Measurements from ENCODE around the gene IYD. TPM values are rescaled to one million over a fixed set of nuclear protein-coding genes. Genes with fewer than 3 reads are reported as not detected.

The IYD gene
- total and polyA plus RNA-seq, 2 donors (not counting 1 experiment from before 2014, with no cell fraction given): not detected

GRCh38 chr6:150346346-150346745 lies 22.5 kb upstream of the IYD start:
- H3K9ac ChIP-seq (ENCODE audit: insufficient read depth, low read length): no peak overlapping the region
- H3K4me1 ChIP-seq (ENCODE audit: control insufficient read depth, extremely low read depth, insufficient read depth, low read length): no peaks in the 10 kb centered on the region
- no peaks in the 10 kb centered on the region for H3K79me2 ChIP-seq (ENCODE audit: control insufficient read depth, insufficient read depth, low read length)
- DNase-seq (ENCODE audit: low read depth in 2 of 2): peak in 1 of 2 donors; percentile 20
- TF ChIP-seq EZH2 (IDR thresholded peaks at IDR 0.05; ENCODE audit: low read length, missing control alignments) (no peak), CTCF (conservative IDR thresholded peaks at IDR 0.05 in 1 of 2, IDR thresholded peaks at IDR 0.05 in 1 of 2; ENCODE audit: low read depth in 1 of 2, low read length in 2 of 2) (no peak)
- H3K36me3 ChIP-seq (ENCODE audit: control insufficient read depth, insufficient read depth, low read length): no peaks in the 10 kb centered on the region
- no peaks in the 10 kb centered on the region for H3K27me3 ChIP-seq (ENCODE audit: control insufficient read depth, insufficient read depth, low read length)
- no peak overlapping the region for H2AFZ ChIP-seq (ENCODE audit: low read length)
- no peak overlapping the region for H3K27ac ChIP-seq (ENCODE audit: insufficient read depth, low read length)
- H3K4me2 ChIP-seq (ENCODE audit: extremely low read depth, insufficient read depth, low read length): no peak overlapping the region
- H3K9me3 ChIP-seq (ENCODE audit: control insufficient read depth, insufficient read depth, low read depth, low read length): no peaks in the 10 kb centered on the region
- H3K4me3 ChIP-seq (replicated peaks in 1 of 4; ENCODE audit: control extremely low read depth in 1 of 4, insufficient read depth in 1 of 4, low read depth in 3 of 4, low read length in 4 of 4): no peak overlapping the region
- no peaks in the 10 kb centered on the region for H4K20me1 ChIP-seq (ENCODE audit: control insufficient read depth, extremely low read depth, insufficient read depth, low read length)

- Histone ChIP-seq H3K27ac (ENCODE audit: insufficient read depth, low read length) (no peak overlapping the region), H3K9ac (ENCODE audit: insufficient read depth, low read length) (no peak overlapping the region), H3K36me3 (ENCODE audit: control insufficient read depth, insufficient read depth, low read length) (no peaks in the 10 kb centered on the region), H3K4me3 (replicated peaks in 1 of 4; ENCODE audit: control extremely low read depth in 1 of 4, insufficient read depth in 1 of 4, low read depth in 3 of 4, low read length in 4 of 4) (no peak overlapping the region), H4K20me1 (ENCODE audit: control insufficient read depth, extremely low read depth, insufficient read depth, low read length) (no peaks in the 10 kb centered on the region), H3K4me1 (ENCODE audit: control insufficient read depth, extremely low read depth, insufficient read depth, low read length) (no peaks in the 10 kb centered on the region), H3K4me2 (ENCODE audit: extremely low read depth, insufficient read depth, low read length) (no peak overlapping the region), H2AFZ (ENCODE audit: low read length) (no peak overlapping the region), H3K79me2 (ENCODE audit: control insufficient read depth, insufficient read depth, low read length) (no peaks in the 10 kb centered on the region), H3K27me3 (ENCODE audit: control insufficient read depth, insufficient read depth, low read length) (no peaks in the 10 kb centered on the region), H3K9me3 (ENCODE audit: control insufficient read depth, insufficient read depth, low read depth, low read length) (no peaks in the 10 kb centered on the region)
- TF ChIP-seq EZH2 (IDR thresholded peaks at IDR 0.05; ENCODE audit: low read length, missing control alignments) (no peak), CTCF (conservative IDR thresholded peaks at IDR 0.05 in 1 of 2, IDR thresholded peaks at IDR 0.05 in 1 of 2; ENCODE audit: low read depth in 1 of 2, low read length in 2 of 2) (no peak)
- no peak for DNase-seq (ENCODE audit: low read depth in 2 of 2)
Measured at GRCh38 chr6:150347845-150348244, 21.0 kb upstream of the IYD start.

- H3K9ac ChIP-seq (ENCODE audit: insufficient read depth, low read length): no peak overlapping the region
- H2AFZ ChIP-seq (ENCODE audit: low read length): no peak overlapping the region
- no peaks in the 10 kb centered on the region for H3K36me3 ChIP-seq (ENCODE audit: control insufficient read depth, insufficient read depth, low read length)
- H3K4me1 ChIP-seq (ENCODE audit: control insufficient read depth, extremely low read depth, insufficient read depth, low read length): no peaks in the 10 kb centered on the region
- DNase-seq (ENCODE audit: low read depth in 2 of 2): no peak
- no peaks in the 10 kb centered on the region for H3K27me3 ChIP-seq (ENCODE audit: control insufficient read depth, insufficient read depth, low read length)
- H3K27ac ChIP-seq (ENCODE audit: insufficient read depth, low read length): no peak overlapping the region
- H4K20me1 ChIP-seq (ENCODE audit: control insufficient read depth, extremely low read depth, insufficient read depth, low read length): no peaks in the 10 kb centered on the region
- H3K9me3 ChIP-seq (ENCODE audit: control insufficient read depth, insufficient read depth, low read depth, low read length): no peaks in the 10 kb centered on the region
- H3K4me2 ChIP-seq (ENCODE audit: extremely low read depth, insufficient read depth, low read length): no peak overlapping the region
- no peak for TF ChIP-seq EZH2 (IDR thresholded peaks at IDR 0.05; ENCODE audit: low read length, missing control alignments)
- no peak for TF ChIP-seq CTCF (conservative IDR thresholded peaks at IDR 0.05 in 1 of 2, IDR thresholded peaks at IDR 0.05 in 1 of 2; ENCODE audit: low read depth in 1 of 2, low read length in 2 of 2)
- H3K4me3 ChIP-seq (replicated peaks in 1 of 4; ENCODE audit: control extremely low read depth in 1 of 4, insufficient read depth in 1 of 4, low read depth in 3 of 4, low read length in 4 of 4): no peak overlapping the region
- no peaks in the 10 kb centered on the region for H3K79me2 ChIP-seq (ENCODE audit: control insufficient read depth, insufficient read depth, low read length)
Measured at GRCh38 chr6:150349546-150349945, 19.3 kb upstream of the IYD start.

Data from fibroblast of lung (primary cell).